Measurements from ENCODE around the gene SYNJ2. TPM values are rescaled to one million over a fixed set of nuclear protein-coding genes. Genes with fewer than 3 reads are reported as not detected.
A peak's percentile ranks its signal among the peaks of the same experiment; 100 is the strongest.

The SYNJ2 gene
- total RNA-seq, 5 donors from 2014 or later (not counting 1 experiment from before 2014, with no cell fraction given), result 20.0 to 37.0 (median 22.3) TPM

DNA sequence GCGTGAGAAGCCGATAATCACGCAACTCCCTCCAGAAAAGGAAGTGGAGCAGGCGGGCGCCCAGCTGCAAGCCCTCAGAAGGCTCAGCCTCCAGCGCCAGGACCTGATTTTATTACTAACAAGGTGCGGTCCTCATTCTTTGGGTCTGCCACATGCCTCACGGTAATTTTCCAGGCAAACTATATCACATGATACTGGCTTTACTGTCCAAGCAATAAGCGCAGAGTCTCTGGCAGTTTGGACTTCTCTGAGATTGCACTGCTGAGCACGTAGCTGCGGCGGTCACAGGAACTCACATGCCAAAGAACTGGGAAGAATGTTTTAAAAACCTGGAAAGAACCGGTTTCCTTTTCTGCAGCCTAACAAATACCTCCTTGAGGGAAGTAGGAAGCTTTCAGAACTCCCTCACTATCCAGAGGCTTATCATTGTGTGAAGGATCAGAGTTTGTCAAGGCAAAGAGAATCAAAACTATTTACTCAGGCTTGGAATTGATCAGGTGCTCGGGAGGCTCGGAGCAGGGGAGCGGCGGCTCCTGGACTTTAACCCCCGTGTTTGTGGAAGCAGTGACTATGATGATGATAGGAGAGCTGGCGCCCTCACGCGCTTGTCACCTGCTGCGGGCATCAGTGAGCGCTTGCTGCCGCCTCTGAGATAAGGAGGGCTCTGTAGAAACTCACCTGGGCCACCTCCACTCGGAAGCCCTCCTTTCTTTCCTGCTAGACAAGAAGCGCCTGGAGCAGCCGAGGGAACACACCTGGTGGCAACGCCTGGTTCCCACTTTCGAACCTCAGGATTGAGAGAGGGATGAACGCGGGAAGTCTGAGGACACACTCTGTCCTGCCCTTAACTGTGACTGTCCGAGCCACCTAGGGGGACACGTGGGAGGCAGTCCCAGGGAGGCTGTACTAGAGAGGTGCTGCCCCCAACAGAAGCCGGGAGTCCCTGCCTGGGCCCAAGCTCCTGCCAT, 27.2 kb upstream of the SYNJ2 start:
- POLR2A ChIA-PET, result no interaction called here
- no peaks in the 10 kb centered on the region for H3K27me3 Mint-ChIP-seq

DNA sequence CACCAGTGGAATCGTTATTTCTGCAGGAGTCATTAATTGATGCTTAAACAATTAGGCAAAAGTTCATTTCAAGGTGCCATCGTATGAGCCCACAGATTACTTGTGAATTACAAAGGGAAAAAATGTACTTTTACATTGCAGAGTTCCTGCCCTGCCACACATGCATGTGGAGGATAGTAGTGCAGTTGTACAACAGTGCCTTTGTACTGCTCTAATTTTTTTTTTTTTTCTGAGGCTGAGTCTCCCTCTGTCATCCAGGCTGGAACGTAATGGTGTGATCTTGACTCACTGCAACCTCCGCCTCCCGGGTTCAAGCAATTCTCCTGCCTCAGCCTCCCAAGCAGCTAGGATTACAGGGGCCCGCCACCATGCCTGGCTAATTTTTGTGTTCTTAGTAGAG, 26.0 kb upstream of the SYNJ2 start:
- POLR2A ChIA-PET, result no interaction called here
- Histone ChIP-seq H3K4me1 (ENCODE audit: control insufficient read depth in 1 of 2, extremely low read depth in 1 of 2, insufficient read depth in 2 of 2, low read length in 2 of 2) (no peaks in the 10 kb centered on the region), H3K9me3 (peaks cover 4% of the 10 kb centered on the region), H3K4me3 (ENCODE audit: control insufficient read depth in 1 of 2, extremely low read depth in 1 of 2, low read length in 1 of 2) (no peak overlapping the region), H3K27ac (ENCODE audit: low read length) (no peak overlapping the region), H3K27me3 (replicated peaks in 1 of 2; ENCODE audit: control insufficient read depth in 2 of 2, extremely low read depth in 1 of 2, insufficient read depth in 2 of 2, low read length in 1 of 2) (peaks cover 0 to 17% of the 10 kb centered on the region in 2 experiments), H3K36me3 (ENCODE audit: control insufficient read depth in 2 of 2, extremely low read depth in 1 of 2, insufficient read depth in 1 of 2, low read length in 1 of 2) (peaks cover 0 to 2% of the 10 kb centered on the region in 2 donors)
- Mint-ChIP-seq H3K4me1 (peaks cover 0 to 3% (median 0%) of the 10 kb centered on the region in 3 donors), H3K27ac (no peak overlapping the region), H3K36me3 (peaks cover 6% of the 10 kb centered on the region), H3K4me3 (no peak overlapping the region), H3K9me3 (peaks cover 3 to 23% (median 16%) of the 10 kb centered on the region in 3 donors), H3K27me3 (peaks cover 0 to 3% of the 10 kb centered on the region in 2 donors)
- WGBS (ENCODE audit: insufficient coverage), result 95% methylated on average over 4 of the region's 6 CpGs
- no peak for DNase-seq
- CTCF ChIA-PET, result no interaction called here
- no peak for ATAC-seq (replicated peaks in 1 of 4)

More for the DNA sequence above, 27.2 kb upstream of the SYNJ2 start:
- peaks cover 0 to 2% of the 10 kb centered on the region in 2 donors for H3K36me3 ChIP-seq (ENCODE audit: control insufficient read depth in 2 of 2, extremely low read depth in 1 of 2, insufficient read depth in 1 of 2, low read length in 1 of 2)
- peaks cover 0 to 17% of the 10 kb centered on the region in 2 experiments for H3K27me3 ChIP-seq (replicated peaks in 1 of 2; ENCODE audit: control insufficient read depth in 2 of 2, extremely low read depth in 1 of 2, insufficient read depth in 2 of 2, low read length in 1 of 2)
- Mint-ChIP-seq H3K27ac (no peak overlapping the region), H3K4me3 (no peak overlapping the region), H3K4me1 (peaks cover 0 to 3% (median 0%) of the 10 kb centered on the region in 3 donors), H3K9me3 (peaks cover 3 to 26% (median 11%) of the 10 kb centered on the region in 3 donors), H3K36me3 (peaks cover 4% of the 10 kb centered on the region)
- ATAC-seq (replicated peaks in 1 of 4) (no peak), DNase-seq (no peak)
- 90% methylated on average over 27 of the region's 34 CpGs for WGBS (ENCODE audit: insufficient coverage)
- no peak overlapping the region for H3K27ac ChIP-seq (ENCODE audit: low read length)
- no peaks in the 10 kb centered on the region for H3K4me1 ChIP-seq (ENCODE audit: control insufficient read depth in 1 of 2, extremely low read depth in 1 of 2, insufficient read depth in 2 of 2, low read length in 2 of 2)
- CTCF ChIA-PET, result no interaction called here
- peaks cover 4% of the 10 kb centered on the region for H3K9me3 ChIP-seq
- peak overlapping the region in 1 of 2 donors; percentile 15 for H3K4me3 ChIP-seq (ENCODE audit: control insufficient read depth in 1 of 2, extremely low read depth in 1 of 2, low read length in 1 of 2)

DNA sequence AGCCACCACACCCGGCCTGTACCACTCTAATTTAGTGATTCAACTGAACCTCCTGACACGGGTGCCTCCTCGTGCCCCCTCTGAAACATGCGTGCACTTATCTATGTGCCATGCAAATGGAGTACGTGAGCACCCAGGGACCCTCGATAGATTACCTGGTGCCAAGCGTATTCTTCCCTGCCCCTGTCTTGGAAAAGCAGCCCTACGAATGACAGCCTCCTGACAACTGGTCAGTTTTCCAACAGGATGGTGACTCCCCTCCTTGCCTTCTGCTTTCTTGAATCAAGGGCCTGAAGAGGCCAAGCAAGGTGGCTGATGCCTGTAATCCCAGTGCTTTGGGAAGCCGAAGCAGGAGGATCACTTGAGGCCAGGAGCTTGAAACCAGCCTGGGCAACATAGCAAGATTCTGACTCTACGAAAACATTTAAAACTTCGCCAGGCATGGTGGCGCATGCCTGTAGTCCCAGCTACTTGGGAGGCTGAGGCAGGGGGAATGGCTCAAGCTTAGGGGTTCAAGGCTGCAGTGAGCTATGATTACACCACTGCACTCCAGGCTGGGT, 25.4 kb upstream of the SYNJ2 start:
- no peak for ATAC-seq (replicated peaks in 1 of 4)
- H3K36me3 Mint-ChIP-seq, result peaks cover 6% of the 10 kb centered on the region
- CTCF ChIA-PET, result no interaction called here
- H3K27ac Mint-ChIP-seq, result no peak overlapping the region
- no peak overlapping the region for H3K27ac ChIP-seq (ENCODE audit: low read length)
- H3K4me1 ChIP-seq (ENCODE audit: control insufficient read depth in 1 of 2, extremely low read depth in 1 of 2, insufficient read depth in 2 of 2, low read length in 2 of 2), result no peaks in the 10 kb centered on the region
- POLR2A ChIA-PET, result no interaction called here
- H3K27me3 Mint-ChIP-seq, result peaks cover 0 to 3% of the 10 kb centered on the region in 2 donors
- H3K4me3 Mint-ChIP-seq, result no peak overlapping the region
- H3K9me3 ChIP-seq, result peaks cover 4% of the 10 kb centered on the region
- peaks cover 0 to 4% (median 3%) of the 10 kb centered on the region in 3 donors for H3K4me1 Mint-ChIP-seq
- H3K4me3 ChIP-seq (ENCODE audit: control insufficient read depth in 1 of 2, extremely low read depth in 1 of 2, low read length in 1 of 2), result no peak overlapping the region
- 94% methylated on average over 12 of the region's 12 CpGs for WGBS (ENCODE audit: insufficient coverage)
- peaks cover 3 to 18% (median 13%) of the 10 kb centered on the region in 3 donors for H3K9me3 Mint-ChIP-seq
- no peak for DNase-seq
- peaks cover 0 to 2% of the 10 kb centered on the region in 2 donors for H3K36me3 ChIP-seq (ENCODE audit: control insufficient read depth in 2 of 2, extremely low read depth in 1 of 2, insufficient read depth in 1 of 2, low read length in 1 of 2)
- H3K27me3 ChIP-seq (replicated peaks in 1 of 2; ENCODE audit: control insufficient read depth in 2 of 2, extremely low read depth in 1 of 2, insufficient read depth in 2 of 2, low read length in 1 of 2), result peaks cover 0 to 17% of the 10 kb centered on the region in 2 experiments

DNA sequence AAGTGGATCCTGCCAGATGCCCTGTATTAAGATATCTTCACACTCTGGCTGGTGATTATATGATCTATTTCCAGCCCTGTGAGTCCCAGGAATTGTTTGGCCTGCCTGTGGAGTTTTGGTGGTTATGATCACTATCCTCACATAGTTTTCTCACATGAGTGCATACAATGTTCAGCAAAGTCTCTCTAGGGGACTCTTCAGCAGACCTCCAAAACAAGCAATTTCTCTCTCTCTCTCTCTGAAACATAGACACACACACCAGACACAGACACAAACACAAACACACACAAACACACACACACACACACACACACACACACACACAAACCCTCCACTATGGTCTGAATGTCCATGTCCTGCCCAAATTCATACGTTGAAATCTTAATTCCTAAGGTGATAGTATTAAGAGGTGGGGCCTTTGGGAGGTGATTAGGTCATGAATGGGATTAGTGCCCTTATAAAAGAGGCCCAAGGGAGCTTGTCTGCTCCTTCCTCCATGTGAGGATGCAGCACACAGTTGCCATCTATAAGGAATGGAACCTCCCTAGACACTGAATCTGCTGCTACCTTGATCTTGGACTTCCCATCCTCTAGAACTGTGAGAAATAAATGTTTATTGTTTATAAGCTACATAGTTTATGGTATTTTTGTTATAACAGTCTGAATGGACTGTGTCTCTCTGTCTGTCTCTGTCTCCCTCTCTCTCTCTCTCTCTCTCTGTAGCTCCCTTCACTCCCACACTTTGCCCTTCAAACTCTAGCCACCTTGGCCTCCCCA, 22.0 kb upstream of the SYNJ2 start:
- Mint-ChIP-seq H3K36me3 (peaks cover 6% of the 10 kb centered on the region), H3K27ac (no peak overlapping the region), H3K4me3 (no peak overlapping the region)

DNA sequence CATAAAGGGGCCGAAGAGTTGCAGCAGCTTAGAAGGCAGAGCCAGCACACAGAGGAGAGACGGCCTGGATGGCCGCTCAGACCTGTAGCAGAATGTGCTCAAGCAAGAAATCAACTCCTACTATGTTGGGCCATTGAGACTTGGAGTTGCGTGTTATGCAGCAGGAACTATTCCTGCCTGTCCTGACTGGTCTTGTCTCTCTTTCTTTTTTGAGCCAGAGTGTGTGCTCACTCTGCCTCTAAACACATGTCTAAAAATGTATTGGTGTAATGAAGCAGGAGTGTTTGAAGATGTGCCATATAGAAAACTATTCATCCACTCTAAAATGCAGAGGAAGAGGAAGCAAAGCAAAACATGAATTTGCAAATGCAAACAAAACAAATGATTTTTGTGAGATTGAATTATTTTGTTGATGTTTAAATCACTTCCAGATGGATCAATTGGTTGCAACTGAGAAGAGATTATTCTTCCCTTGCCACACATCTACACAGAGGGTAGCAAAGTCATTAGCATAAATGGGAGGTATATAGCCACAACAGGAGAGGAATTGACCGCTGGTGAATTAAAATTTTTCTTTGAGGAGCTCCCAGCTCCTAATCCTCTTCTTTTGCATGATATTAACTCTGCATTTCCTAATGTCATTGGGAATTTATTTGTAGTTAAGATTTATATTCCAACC, 20.4 kb upstream of the SYNJ2 start:
- no peak overlapping the region for H3K27ac Mint-ChIP-seq

More for the DNA sequence above, 22.0 kb upstream of the SYNJ2 start:
- Histone ChIP-seq H3K9me3 (peaks cover 4% of the 10 kb centered on the region), H3K27ac (ENCODE audit: low read length) (no peak overlapping the region), H3K36me3 (ENCODE audit: control insufficient read depth in 2 of 2, extremely low read depth in 1 of 2, insufficient read depth in 1 of 2, low read length in 1 of 2) (peaks cover 0 to 2% of the 10 kb centered on the region in 2 donors), H3K27me3 (replicated peaks in 1 of 2; ENCODE audit: control insufficient read depth in 2 of 2, extremely low read depth in 1 of 2, insufficient read depth in 2 of 2, low read length in 1 of 2) (peaks cover 0 to 10% of the 10 kb centered on the region in 2 experiments), H3K4me3 (ENCODE audit: control insufficient read depth in 1 of 2, extremely low read depth in 1 of 2, low read length in 1 of 2) (no peak overlapping the region), H3K4me1 (ENCODE audit: control insufficient read depth in 1 of 2, extremely low read depth in 1 of 2, insufficient read depth in 2 of 2, low read length in 2 of 2) (peaks cover 10 to 19% of the 10 kb centered on the region in 2 experiments)
- ChIA-PET POLR2A (interaction anchor here in 1 of 2 donors (0.6 kb wide), 1 partner anchor 42 kb away, joined by 4 read pairs; no protein-coding TSS in a partner anchor), CTCF (no interaction called here)
- WGBS (ENCODE audit: insufficient coverage), result no CpG with 5 or more reads among the region's 1 CpG
- peaks cover 3 to 22% (median 13%) of the 10 kb centered on the region in 3 donors for H3K9me3 Mint-ChIP-seq
- DNase-seq, result no peak
- no peak for ATAC-seq (replicated peaks in 1 of 4)
- H3K27me3 Mint-ChIP-seq, result peaks cover 0 to 4% of the 10 kb centered on the region in 2 donors
- H3K4me1 Mint-ChIP-seq, result peaks cover 9 to 22% (median 19%) of the 10 kb centered on the region in 3 donors

More for the DNA sequence above, 20.4 kb upstream of the SYNJ2 start:
- H3K4me3 Mint-ChIP-seq, result no peak overlapping the region
- H3K4me1 ChIP-seq (ENCODE audit: control insufficient read depth in 1 of 2, extremely low read depth in 1 of 2, insufficient read depth in 2 of 2, low read length in 2 of 2), result peaks cover 10 to 19% of the 10 kb centered on the region in 2 experiments
- 95% methylated on average over 3 of the region's 5 CpGs for WGBS (ENCODE audit: insufficient coverage)
- ATAC-seq (replicated peaks in 1 of 4) (no peak), DNase-seq (no peak)
- H3K9me3 Mint-ChIP-seq, result peaks cover 3 to 26% (median 16%) of the 10 kb centered on the region in 3 donors
- ChIA-PET POLR2A (interaction anchor here in 1 of 2 donors (1.2 kb wide), 1 partner anchor 14 kb away, joined by 3 read pairs; no protein-coding TSS in a partner anchor), CTCF (interaction anchor here in 1 of 2 donors (0.6 kb wide), 2 partner anchors 14 to 68 kb away, joined by 3 to 4 read pairs; no protein-coding TSS in a partner anchor)
- H3K4me3 ChIP-seq (ENCODE audit: control insufficient read depth in 1 of 2, extremely low read depth in 1 of 2, low read length in 1 of 2), result no peak overlapping the region
- peaks cover 0 to 6% of the 10 kb centered on the region in 2 experiments for H3K27me3 ChIP-seq (replicated peaks in 1 of 2; ENCODE audit: control insufficient read depth in 2 of 2, extremely low read depth in 1 of 2, insufficient read depth in 2 of 2, low read length in 1 of 2)
- H3K36me3 ChIP-seq (ENCODE audit: control insufficient read depth in 2 of 2, extremely low read depth in 1 of 2, insufficient read depth in 1 of 2, low read length in 1 of 2), result no peaks in the 10 kb centered on the region
- H3K9me3 ChIP-seq, result peaks cover 4% of the 10 kb centered on the region
- no peak overlapping the region for H3K27ac ChIP-seq (ENCODE audit: low read length)
- H3K36me3 Mint-ChIP-seq, result peaks cover 6% of the 10 kb centered on the region
- H3K27me3 Mint-ChIP-seq, result peaks cover 0 to 4% of the 10 kb centered on the region in 2 donors
- peaks cover 9 to 22% (median 19%) of the 10 kb centered on the region in 3 donors for H3K4me1 Mint-ChIP-seq

Data from T-cell (primary cell).